Left ventricle myocardium inferior (tissue), 1 donor: Measurements from ENCODE around the gene DUSP14. TPM values are rescaled to one million over a fixed set of nuclear protein-coding genes. Genes with fewer than 3 reads are reported as not detected.

Experiments
- DNase-seq: peaks from one replicate; pipeline ENCODE4 v3.0.0-alpha.2; 2020
- H3K27ac ChIP-seq: fragments of 200-600 bp; replicated peaks from 2 replicates; pipeline ENCODE4 v1.8.0; 2021
- H3K27me3 ChIP-seq: fragments of 200-600 bp; 2 replicates; pipeline ENCODE4 v1.8.0; 2021; ENCODE audit warnings: low read depth
- H3K36me3 ChIP-seq: fragments of 200-600 bp; 2 replicates; pipeline ENCODE4 v1.8.0; 2021
- H3K4me1 ChIP-seq: fragments of 200-600 bp; 2 replicates; pipeline ENCODE4 v1.8.0; 2021
- H3K4me3 ChIP-seq: fragments of 200-600 bp; 2 replicates; pipeline ENCODE4 v1.8.0; 2021; ENCODE audit warnings: mild to moderate bottlenecking, moderate library complexity
- H3K9me3 ChIP-seq: fragments of 200-600 bp; replicated peaks from 2 replicates; pipeline ENCODE4 v1.8.0; 2021
- CTCF ChIP-seq: fragments of 200-600 bp; IDR thresholded peaks from 2 replicates; pipeline ENCODE4 v1.8.0; 2021; ENCODE audit warnings: antibody characterized with exemption, mild to moderate bottlenecking, borderline replicate concordance
- intact Hi-C: fragments of 100-400 bp; cut with micrococcal nuclease; formaldehyde crosslinking; loops from one replicate; pipeline ENCODE4 v1.11.0; 2022
- total RNA-seq: library from RNA; stranded (reverse); fragmentation: NEBNext Ultra II Directional; extraction: Animal tissue kit (Norgen Biotek cat#: 25700); gene quantifications from one replicate; pipeline ENCODE4 v1.2.1, GENCODE V29; 2021
- donor health status: DM: no; HTN: yes; CAD: no; lungs with severe emphysema.

The DUSP14 gene
- total RNA-seq, 1 donor from 2014 or later = 18.1 TPM

- intact Hi-C loops = no loop called here
- Histone ChIP-seq H3K36me3 (peaks cover 63% of the 10 kb centered on the region), H3K4me1 (peaks cover 20% of the 10 kb centered on the region), H3K27me3 (no peaks in the 10 kb centered on the region), H3K9me3 (no peaks in the 10 kb centered on the region), H3K27ac (no peak overlapping the region), H3K4me3 (no peak overlapping the region)
- TF ChIP-seq CTCF = no peak
- DNase-seq = no peak
Observed at GRCh38 chr17:37518826-37519225, 29.1 kb downstream of the DUSP14 start.

GRCh38 chr17:37519251-37519985, 29.7 kb downstream of the DUSP14 start:
- Histone ChIP-seq H3K4me1 (peaks cover 20% of the 10 kb centered on the region), H3K27ac (no peak overlapping the region), H3K36me3 (peaks cover 63% of the 10 kb centered on the region), H3K4me3 (no peak overlapping the region), H3K27me3 (no peaks in the 10 kb centered on the region), H3K9me3 (no peaks in the 10 kb centered on the region)
- DNase-seq = no peak
- intact Hi-C loops = no loop called here
- TF ChIP-seq CTCF = no peak

DNA sequence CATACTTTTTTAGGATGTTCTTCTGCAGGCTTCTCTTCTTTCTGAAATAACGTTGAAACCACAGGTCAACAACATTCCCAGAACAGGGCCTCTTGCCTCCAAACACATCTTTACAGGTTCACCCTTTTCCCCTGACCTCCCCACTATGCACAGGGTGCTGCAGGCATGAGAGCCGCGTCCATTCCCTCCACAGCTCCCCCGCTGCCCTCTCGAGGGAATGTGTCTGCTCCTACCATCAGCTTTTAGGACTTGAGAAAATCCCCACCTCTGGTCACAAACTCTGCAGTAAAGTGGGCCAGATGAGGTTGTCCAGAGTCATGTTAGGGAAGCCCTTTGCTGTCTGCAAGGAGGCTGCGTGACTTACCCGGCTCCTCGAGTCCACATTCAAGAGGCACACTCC, 30.5 kb downstream of the DUSP14 start:
- Histone ChIP-seq H3K27ac (no peak overlapping the region), H3K27me3 (no peaks in the 10 kb centered on the region), H3K4me1 (peaks cover 20% of the 10 kb centered on the region), H3K36me3 (peaks cover 71% of the 10 kb centered on the region), H3K4me3 (no peak overlapping the region), H3K9me3 (no peaks in the 10 kb centered on the region)
- DNase-seq = no peak
- intact Hi-C loops = no loop called here
- TF ChIP-seq CTCF = no peak

- H3K4me1 ChIP-seq = peaks cover 10% of the 10 kb centered on the region
- intact Hi-C loops = no loop called here
- H3K27ac ChIP-seq = peak overlapping the region; percentile 40
- peaks cover 81% of the 10 kb centered on the region for H3K36me3 ChIP-seq
- H3K9me3 ChIP-seq = no peaks in the 10 kb centered on the region
- DNase-seq = no peak
- TF ChIP-seq CTCF = no peak
- no peaks in the 10 kb centered on the region for H3K27me3 ChIP-seq
- H3K4me3 ChIP-seq = no peak overlapping the region
Observed at GRCh38 chr17:37521821-37522220, 32.1 kb downstream of the DUSP14 start.

- Histone ChIP-seq H3K4me3 (no peak overlapping the region), H3K27me3 (no peaks in the 10 kb centered on the region), H3K27ac (no peak overlapping the region), H3K4me1 (peaks cover 10% of the 10 kb centered on the region), H3K9me3 (no peaks in the 10 kb centered on the region), H3K36me3 (peaks cover 77% of the 10 kb centered on the region)
- no peak for DNase-seq
- intact Hi-C loops = no loop called here
- TF ChIP-seq CTCF = no peak
Observed at GRCh38 chr17:37523715-37524219, 34.1 kb downstream of the DUSP14 start.
